Natural killer cell treated with Interleukin-12 subunit alpha and Interleukin-12 subunit beta and Interleukin-15 and Interleukin-18, amount 100 ng/mL, for 72 hours (primary cell): ENCODE measurements around the gene DNAJC25. TPM values are rescaled to one million over a fixed set of nuclear protein-coding genes. Genes with fewer than 3 reads are reported as not detected.
"Not testable (repeated sequence)": the region's sequence is repeated elsewhere in the genome, so short reads cannot be mapped to it uniquely, and the experiment has no call there.

Experiments
- ATAC-seq, 2 donors: fragments of 150-1000 bp; cut with Tn5 transposase in 1 of 2; sonication (Bioruptor Pico), chemical (Tn5 transposase) in 1 of 2; 2 replicates each; pipeline ENCODE4 v1.10.0; 2021
- DNase-seq: peaks from one replicate; pipeline ENCODE4 v3.0.0; 2022; ENCODE audit warnings: low spot score
- H3K27ac Mint-ChIP-seq, 2 donors: 1 replicate in 1 of 2; 2 replicates in 1 of 2; pipeline ENCODE4 v1.8.0; 2022; ENCODE audit warnings: mixed read lengths in 2 of 2, mild to moderate bottlenecking in 1 of 2, moderate library complexity in 1 of 2
- H3K27me3 Mint-ChIP-seq, 2 donors: 1 replicate in 1 of 2; 2 replicates in 1 of 2; pipeline ENCODE4 v1.8.0; 2022; ENCODE audit warnings: mixed read lengths in 2 of 2
- H3K36me3 Mint-ChIP-seq: one replicate; pipeline ENCODE4 v1.8.0; 2022; ENCODE audit warnings: mixed read lengths
- H3K4me1 Mint-ChIP-seq, 2 donors: 1 replicate in 1 of 2; 2 replicates in 1 of 2; pipeline ENCODE4 v1.8.0; 2022; ENCODE audit warnings: low read depth in 2 of 2, mixed read lengths in 2 of 2, mild to moderate bottlenecking in 1 of 2
- H3K4me3 Mint-ChIP-seq: one replicate; pipeline ENCODE4 v1.8.0; 2022; ENCODE audit warnings: mixed read lengths
- H3K9me3 Mint-ChIP-seq: 2 replicates; pipeline ENCODE4 v1.8.0; 2022; ENCODE audit warnings: mixed read lengths
- total RNA-seq, 2 donors: library from RNA; stranded (reverse); gene quantifications; one replicate each; pipeline ENCODE4 v1.2.3, GENCODE V29; 2022

Gene DNAJC25
- total RNA-seq, 2 donors from 2014 or later: 7.0 to 7.2 TPM

GRCh38 chr9:111662576-111663300 lies 31.6 kb downstream of the DNAJC25 start:
- Mint-ChIP-seq H3K36me3 (peaks cover 15% of the 10 kb centered on the region), H3K4me1 (peaks cover 23% of the 10 kb centered on the region in 2 donors), H3K4me3 (peak overlapping the region; percentile 97), H3K27ac (peak overlapping the region; percentile 92 to 94), H3K27me3 (no peaks in the 10 kb centered on the region), H3K9me3 (no peaks in the 10 kb centered on the region)
- no peak for DNase-seq
- no peak for ATAC-seq

GRCh38 chr9:111663301-111663823 lies 32.2 kb downstream of the DNAJC25 start:
- Mint-ChIP-seq H3K27me3 (no peaks in the 10 kb centered on the region), H3K4me1 (peaks cover 23% of the 10 kb centered on the region in 2 donors), H3K4me3 (peak overlapping the region; percentile 97), H3K27ac (peak overlapping the region; percentile 92 to 94), H3K36me3 (peaks cover 15% of the 10 kb centered on the region), H3K9me3 (no peaks in the 10 kb centered on the region)
- ATAC-seq (no peak), DNase-seq (no peak)

GRCh38 chr9:111668026-111668573 lies 37.0 kb downstream of the DNAJC25 start:
- Mint-ChIP-seq H3K27me3 (no peaks in the 10 kb centered on the region), H3K4me3 (no peak overlapping the region), H3K36me3 (peaks cover 12% of the 10 kb centered on the region), H3K4me1 (peaks cover 12 to 15% of the 10 kb centered on the region in 2 donors), H3K27ac (no peak overlapping the region), H3K9me3 (no peaks in the 10 kb centered on the region)
- no peak for ATAC-seq
- no peak for DNase-seq

GRCh38 chr9:111668601-111669000 lies 37.5 kb downstream of the DNAJC25 start:
- not testable (repeated sequence) for ATAC-seq, H3K4me1 Mint-ChIP-seq, H3K9me3 Mint-ChIP-seq, H3K27me3 Mint-ChIP-seq, H3K4me3 Mint-ChIP-seq, DNase-seq, H3K27ac Mint-ChIP-seq, H3K36me3 Mint-ChIP-seq

DNA sequence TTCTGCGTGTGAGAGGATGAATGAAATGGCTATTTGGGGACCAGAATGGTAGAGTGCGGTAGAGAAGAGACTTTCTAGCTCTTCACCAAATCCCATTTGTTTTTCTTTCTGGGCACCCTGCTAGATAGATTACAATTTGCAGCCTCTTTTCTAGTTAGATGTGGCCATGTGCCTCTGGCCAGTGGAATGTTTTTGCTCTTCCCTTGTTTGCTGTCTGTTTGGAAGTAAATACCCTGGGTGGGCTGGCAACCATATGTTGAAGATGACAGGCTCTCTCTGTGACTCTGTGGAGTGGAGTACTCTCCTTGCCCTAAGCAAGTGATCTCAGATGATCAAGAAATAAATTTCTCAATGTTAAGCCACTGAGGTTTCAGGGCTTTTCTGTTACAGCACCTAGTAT lies 43.2 kb downstream of the DNAJC25 start:
- H3K36me3 Mint-ChIP-seq: peaks cover 17% of the 10 kb centered on the region
- no peak for DNase-seq
- ATAC-seq: no peak
- no peaks in the 10 kb centered on the region for H3K27me3 Mint-ChIP-seq
- peak overlapping the region in 1 of 2 donors; percentile 47 for H3K27ac Mint-ChIP-seq
- no peaks in the 10 kb centered on the region for H3K9me3 Mint-ChIP-seq
- peaks cover 0 to 4% of the 10 kb centered on the region in 2 donors for H3K4me1 Mint-ChIP-seq
- no peak overlapping the region for H3K4me3 Mint-ChIP-seq

- no peak overlapping the region for H3K27ac Mint-ChIP-seq
- H3K9me3 Mint-ChIP-seq: no peaks in the 10 kb centered on the region
- H3K4me1 Mint-ChIP-seq: no peaks in the 10 kb centered on the region
- no peak overlapping the region for H3K4me3 Mint-ChIP-seq
- peaks cover 11% of the 10 kb centered on the region for H3K36me3 Mint-ChIP-seq
- no peak for ATAC-seq
- no peaks in the 10 kb centered on the region for H3K27me3 Mint-ChIP-seq
- DNase-seq: no peak
Measured at GRCh38 chr9:111676116-111676515, 45.0 kb downstream of the DNAJC25 start.

GRCh38 chr9:111678293-111678692 lies 47.2 kb downstream of the DNAJC25 start:
- Mint-ChIP-seq H3K9me3 (no peaks in the 10 kb centered on the region), H3K4me3 (no peak overlapping the region), H3K36me3 (peaks cover 11% of the 10 kb centered on the region), H3K27me3 (no peaks in the 10 kb centered on the region), H3K4me1 (no peaks in the 10 kb centered on the region), H3K27ac (no peak overlapping the region)
- DNase-seq (no peak), ATAC-seq (no peak)

DNA sequence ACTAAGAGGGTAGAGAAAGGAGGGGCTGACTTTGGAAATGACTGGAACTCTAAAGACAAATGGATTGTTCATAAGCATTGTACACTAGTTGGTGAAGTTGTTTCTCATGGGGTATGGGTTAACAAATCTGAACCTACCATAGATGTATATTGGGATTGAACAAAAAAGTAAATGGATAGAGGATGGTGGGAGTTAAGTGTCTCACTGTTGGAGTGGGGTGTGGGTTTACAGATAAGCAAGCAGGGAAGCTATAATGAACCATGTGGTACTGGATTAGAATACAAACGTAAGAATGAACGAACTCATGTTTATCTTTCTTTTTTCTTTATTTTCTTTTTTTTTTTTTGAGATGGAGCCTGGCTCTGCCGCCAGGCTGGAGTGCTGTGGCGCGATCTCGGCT lies 48.1 kb downstream of the DNAJC25 start:
- H3K36me3 Mint-ChIP-seq: peaks cover 11% of the 10 kb centered on the region
- DNase-seq: no peak
- H3K27me3 Mint-ChIP-seq: no peaks in the 10 kb centered on the region
- no peak overlapping the region for H3K27ac Mint-ChIP-seq
- no peak overlapping the region for H3K4me3 Mint-ChIP-seq
- no peak for ATAC-seq
- H3K9me3 Mint-ChIP-seq: no peaks in the 10 kb centered on the region
- H3K4me1 Mint-ChIP-seq: no peaks in the 10 kb centered on the region

DNA sequence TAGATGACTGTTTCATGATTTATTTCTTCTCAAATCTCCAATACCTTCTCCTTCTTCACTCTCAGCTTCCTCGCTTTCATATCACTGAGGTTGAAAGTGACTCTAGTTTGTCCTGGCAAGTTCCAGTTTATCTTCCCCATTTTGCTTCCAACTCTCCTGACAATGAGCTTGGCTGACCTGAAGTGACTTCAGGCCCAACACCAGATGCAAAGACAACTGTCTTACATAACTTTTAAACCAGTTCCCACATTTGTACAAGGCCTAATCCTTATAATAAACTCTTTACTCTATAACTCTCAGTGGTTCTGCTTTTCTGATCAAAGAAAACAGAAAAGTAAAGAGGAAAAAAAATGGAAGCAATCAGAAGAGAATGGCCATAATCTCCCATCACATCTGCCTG lies 52.3 kb downstream of the DNAJC25 start:
- Mint-ChIP-seq H3K36me3 (no peaks in the 10 kb centered on the region), H3K4me1 (no peaks in the 10 kb centered on the region), H3K4me3 (no peak overlapping the region), H3K9me3 (no peaks in the 10 kb centered on the region), H3K27me3 (no peaks in the 10 kb centered on the region), H3K27ac (no peak overlapping the region)
- DNase-seq: no peak
- no peak for ATAC-seq

DNA sequence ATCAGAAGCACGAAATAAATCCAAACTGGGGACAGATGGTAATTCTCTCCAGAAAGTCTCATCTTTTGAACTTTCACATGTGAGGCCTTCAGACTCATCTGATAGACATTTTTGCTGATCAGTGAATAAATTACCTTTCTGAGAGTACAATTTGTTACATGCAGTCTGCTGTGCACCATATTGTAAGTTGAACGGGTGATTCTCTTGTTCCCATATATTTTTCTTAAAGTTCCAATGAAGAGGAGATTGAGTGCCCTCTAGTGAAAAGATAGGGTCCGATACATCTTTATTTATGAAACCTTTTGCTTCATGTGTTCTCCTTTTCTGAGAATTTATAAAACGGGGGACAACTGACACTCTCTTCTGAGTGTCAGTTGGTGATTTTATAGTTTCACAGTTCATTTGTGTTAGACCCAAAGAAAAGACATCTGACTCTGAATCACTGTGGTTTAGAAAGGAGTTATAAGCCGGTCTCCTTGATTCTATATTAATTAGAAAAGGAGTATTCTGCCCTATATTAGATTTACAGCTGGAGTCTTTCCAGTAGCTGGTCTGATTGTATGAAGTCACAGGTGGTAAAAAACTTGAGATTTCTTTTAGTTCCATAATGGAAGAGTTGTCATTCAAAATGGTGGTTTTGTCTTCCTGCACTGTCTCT lies 60.7 kb downstream of the DNAJC25 start:
- ATAC-seq (no peak), DNase-seq (no peak)
- H3K9me3 Mint-ChIP-seq: no peaks in the 10 kb centered on the region

DNA sequence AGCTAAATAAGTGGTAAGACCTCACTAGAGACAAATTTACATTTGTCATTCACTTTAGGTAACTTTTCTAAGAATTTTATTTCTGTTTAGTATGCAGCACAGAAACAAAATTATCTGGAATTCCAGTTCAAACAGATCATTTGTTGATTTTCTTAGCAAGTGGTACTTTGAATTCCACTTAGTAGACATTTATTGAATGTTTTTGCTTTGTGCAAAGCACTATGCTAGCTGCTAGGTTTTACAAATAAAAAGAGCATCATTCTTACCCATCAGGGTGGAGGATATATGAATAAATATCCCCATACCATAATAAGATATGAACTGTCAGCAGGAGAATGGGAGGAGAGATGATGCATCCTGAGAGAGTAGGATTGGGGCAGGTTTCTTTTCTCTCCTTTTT lies 65.7 kb downstream of the DNAJC25 start:
- Mint-ChIP-seq H3K27me3 (no peaks in the 10 kb centered on the region), H3K27ac (no peak overlapping the region), H3K36me3 (peaks cover 8% of the 10 kb centered on the region), H3K9me3 (no peaks in the 10 kb centered on the region), H3K4me3 (no peak overlapping the region), H3K4me1 (peaks cover 7% of the 10 kb centered on the region in 2 donors)
- ATAC-seq: no peak
- no peak for DNase-seq

More for the DNA sequence above, 60.7 kb downstream of the DNAJC25 start:
- no peak overlapping the region for H3K27ac Mint-ChIP-seq
- H3K4me1 Mint-ChIP-seq: no peaks in the 10 kb centered on the region
- H3K36me3 Mint-ChIP-seq: peaks cover 2% of the 10 kb centered on the region
- no peak overlapping the region for H3K4me3 Mint-ChIP-seq
- H3K27me3 Mint-ChIP-seq: no peaks in the 10 kb centered on the region

GRCh38 chr9:111700776-111701175 lies 69.6 kb downstream of the DNAJC25 start:
- Mint-ChIP-seq H3K9me3 (no peaks in the 10 kb centered on the region), H3K27me3 (no peaks in the 10 kb centered on the region), H3K4me3 (no peak overlapping the region), H3K36me3 (peaks cover 8% of the 10 kb centered on the region), H3K4me1 (peaks cover 7% of the 10 kb centered on the region in 2 donors), H3K27ac (no peak overlapping the region)
- DNase-seq (no peak), ATAC-seq (no peak)
